GM18861 (cell line): ENCODE results near the gene STAB2.
"Not testable (repeated sequence)": the region's sequence is repeated elsewhere in the genome, so short reads cannot be mapped to it uniquely, and the experiment has no call there.

Experiments used
- ATAC-seq: cut with Tn5 transposase; IDR thresholded peaks from one replicate; pipeline ENCODE4 v1.9.1; 2021; ENCODE audit not compliant: unreplicated experiment

STAB2 gene

DNA sequence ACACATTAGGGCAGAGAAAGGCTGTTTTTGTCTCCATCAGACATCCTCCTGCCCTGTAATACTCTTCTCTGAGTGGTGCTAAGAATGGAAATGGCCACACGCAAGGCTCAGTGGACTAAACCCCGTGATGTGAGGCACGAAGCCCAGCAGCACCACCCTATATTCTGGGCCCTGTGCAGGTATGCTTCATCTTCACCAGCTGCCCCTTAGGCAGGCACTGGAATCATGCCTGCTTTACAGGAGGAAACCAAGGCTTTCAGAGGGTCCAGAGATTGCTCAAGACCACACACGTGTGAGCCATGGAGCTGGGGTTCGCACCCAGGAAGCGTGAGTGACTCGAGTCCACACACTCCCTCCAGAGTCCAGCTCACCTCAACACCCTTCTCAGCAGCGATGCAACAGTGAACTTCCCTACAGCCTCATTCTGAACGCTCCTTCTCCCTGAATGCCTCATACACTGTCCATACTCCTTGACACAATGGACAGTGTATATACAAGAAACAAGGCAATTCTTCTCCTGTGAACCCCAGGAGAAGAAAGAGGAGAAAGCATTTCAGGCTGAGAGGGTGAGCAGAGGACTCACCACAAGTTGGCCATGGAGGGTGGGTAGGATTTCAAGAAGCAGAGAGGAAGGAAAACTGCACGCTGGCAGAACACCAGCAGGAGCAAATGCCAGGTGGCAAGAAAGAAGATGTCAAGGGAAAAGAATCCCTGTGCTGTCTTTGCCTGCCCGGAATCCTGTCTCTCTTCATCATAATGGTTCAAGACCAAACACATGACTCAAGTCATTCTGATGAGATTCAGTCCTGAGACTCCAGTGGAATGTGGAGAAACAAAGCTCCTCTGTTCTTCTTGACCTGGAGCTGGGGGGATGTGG lies 214.9 kb downstream of the STAB2 start:
- ATAC-seq, result no peak

DNA sequence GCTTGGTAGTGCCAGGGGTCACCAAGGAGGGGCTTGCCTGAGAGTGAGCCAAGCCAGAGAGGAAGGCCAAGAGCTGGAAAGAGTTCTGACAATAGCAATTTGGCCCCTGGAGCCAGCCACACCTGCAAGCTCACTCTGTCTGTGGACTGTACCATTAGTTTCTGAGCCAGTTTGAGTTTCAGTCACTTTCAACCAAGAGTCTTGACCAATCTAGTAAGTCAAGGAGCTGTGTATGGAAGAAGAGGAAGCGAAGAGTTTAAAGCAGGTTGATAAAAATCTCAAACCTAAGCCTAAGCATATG lies 215.5 kb downstream of the STAB2 start:
- no peak for ATAC-seq

DNA sequence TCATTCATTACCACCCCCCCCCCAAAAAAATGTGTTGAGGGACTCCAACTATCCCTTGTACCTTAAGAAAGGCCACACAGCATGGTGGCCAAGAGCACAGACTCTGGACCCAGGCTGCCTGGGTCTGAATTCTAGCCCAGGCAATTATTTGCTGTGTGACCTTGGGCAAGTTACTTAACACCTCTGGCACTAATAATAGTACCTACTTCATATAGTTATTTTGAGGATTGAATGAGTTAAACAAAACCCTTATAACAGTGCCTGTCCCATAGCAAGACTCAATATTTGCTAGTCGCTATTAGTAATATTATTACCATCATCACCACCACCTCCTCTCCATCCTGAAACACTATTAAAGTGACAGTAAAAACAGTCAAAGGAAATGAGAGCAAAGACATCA lies 216.8 kb downstream of the STAB2 start:
- ATAC-seq, result no peak

DNA sequence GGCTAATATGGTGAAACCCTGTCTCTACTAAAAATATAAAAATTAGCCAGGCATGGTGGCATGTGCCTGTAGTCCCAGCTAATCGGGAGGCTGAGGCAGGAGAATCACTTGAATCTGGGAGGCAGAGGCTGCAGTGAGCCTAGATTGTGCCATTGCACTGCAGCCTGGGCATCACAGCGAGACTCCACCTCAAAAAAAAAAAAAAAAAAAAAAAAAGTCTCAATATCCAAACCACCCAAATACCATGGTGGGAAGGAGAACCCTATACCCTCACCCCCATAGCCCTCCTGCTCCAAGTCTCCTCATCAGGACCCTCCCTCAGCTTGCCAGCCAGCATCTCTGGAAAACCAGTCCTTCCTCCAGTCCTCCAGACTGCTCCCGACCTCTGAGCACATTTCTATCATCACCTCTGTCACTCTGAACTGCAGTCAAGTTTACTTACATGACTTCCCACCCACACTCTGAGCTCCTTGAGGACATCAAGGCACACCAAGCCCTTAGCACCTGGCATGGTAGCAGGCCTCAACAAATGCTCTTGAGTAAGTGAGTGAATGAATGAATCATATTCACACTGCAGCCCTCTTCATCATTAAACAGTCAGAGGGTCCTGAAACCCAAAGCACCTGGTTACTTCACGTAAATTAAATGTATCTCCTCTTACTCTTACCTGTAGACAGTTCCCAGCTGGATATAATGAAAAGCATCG lies 218.7 kb downstream of the STAB2 start:
- ATAC-seq, result no peak

DNA sequence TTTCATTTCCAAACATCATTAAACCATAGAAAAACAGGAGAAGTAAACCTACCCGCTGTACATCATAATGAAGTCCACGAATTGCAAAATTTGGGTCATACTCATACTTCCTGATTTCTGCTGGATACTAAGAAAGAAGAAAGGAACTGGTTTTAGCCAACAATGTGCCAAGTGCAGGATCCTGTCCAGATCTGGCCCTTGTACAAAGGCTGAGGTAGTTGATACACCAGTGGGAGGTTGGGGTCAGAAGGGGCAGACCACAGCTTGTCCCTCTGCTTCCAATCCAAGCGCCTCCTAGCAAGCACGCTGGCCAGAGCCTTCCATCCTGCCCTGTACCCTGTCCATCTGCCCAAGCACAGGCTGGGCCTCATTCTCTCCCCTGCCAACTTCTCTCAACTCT lies 219.7 kb downstream of the STAB2 start:
- ATAC-seq, result no peak

DNA sequence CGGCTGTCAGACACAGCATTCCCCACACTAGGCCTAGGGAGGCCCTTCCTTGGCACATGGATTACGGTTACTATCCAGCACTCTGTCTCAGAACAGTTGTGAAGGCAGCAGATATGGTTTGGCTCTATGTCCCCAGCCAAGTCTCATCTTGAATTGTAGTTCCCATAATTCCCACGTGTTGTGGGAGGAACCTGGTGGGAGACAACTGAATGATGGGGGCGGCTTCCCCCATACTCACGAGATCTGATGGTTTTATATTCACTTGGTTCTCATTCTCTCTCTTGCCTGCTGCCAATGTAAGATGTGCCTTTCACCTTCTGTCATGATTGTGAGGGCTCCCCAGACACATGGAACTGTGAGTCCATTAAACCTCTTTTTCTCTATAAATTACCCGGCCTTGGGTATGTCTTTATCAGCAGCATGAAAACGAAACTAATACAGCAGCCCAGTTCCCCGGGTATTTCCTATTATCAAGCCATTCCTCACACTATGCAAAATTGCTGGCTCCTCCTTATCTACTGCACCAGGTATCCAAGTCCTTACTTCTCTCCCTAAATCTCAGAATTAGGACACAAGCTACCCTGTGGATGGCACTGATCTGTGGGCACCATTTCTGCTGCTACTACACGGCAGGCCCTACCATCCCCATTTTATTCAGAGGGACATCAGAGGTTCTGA lies 220.6 kb downstream of the STAB2 start:
- no peak for ATAC-seq

DNA sequence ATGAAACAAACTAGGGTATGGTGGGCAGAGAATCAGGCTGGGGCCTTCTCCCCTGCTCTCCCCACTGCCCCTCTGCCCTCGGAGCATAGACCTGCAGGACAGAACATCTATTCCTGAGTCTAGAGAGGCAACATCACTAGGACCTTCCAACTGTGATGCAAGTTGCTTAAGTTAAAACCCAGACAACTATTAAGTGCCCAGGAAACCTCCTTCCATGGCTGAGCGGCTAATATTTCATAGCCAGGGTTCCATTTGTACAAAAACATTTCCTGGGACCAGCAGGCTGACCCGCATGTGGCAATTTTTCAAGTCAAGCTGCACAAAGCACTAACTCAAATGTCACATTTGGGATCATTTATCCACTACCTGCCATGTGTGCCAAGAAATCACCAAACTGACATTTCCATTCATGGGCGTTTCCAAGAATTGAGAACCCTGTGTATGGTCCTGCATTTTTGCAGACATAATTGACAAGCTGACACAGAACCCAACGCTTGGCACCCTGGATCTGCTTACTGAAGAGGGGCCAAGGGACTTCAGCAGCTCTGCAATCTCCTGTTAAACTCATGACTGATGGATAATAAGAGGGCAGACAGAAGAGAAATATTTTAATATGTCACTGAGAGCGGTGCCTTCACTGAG lies 221.3 kb downstream of the STAB2 start:
- ATAC-seq, result no peak

DNA sequence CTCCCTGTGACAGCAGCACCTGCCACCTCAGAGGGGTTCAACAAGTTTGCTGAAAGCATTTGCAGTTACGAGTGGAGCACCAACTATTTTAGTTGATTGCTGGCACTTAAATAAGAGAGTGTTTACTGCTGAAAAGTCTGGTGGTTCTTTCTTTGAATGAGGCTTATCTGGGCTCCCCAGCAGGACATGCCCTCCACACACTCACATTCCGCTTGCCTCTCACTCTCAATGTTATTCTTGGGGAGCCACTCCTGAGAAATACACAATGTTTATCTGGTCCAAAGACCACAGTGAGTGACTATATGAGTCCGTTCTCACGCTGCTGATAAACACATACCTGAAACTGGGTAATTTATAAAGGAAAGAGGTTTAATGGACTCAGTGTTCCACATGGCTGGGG lies 222.1 kb downstream of the STAB2 start:
- ATAC-seq, result no peak

DNA sequence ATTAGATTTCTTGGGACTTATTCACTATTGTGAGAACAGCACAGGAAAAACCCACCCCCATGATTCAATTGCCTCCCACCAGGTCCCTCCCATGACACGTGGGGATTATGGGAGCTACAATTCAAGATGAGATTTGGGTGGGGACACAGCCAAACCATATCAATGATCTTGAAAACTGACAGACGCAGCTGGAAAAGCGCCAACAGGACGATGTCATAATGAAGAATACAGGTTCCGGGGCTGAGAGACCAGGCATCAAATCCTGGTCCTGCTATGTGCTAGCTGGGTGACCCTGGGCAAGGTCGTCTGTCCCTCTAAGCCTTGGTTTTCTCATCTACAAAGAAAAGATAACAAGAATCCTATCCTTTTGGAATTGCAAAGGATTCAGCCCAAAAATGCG lies 222.6 kb downstream of the STAB2 start:
- ATAC-seq, result not testable (repeated sequence)

DNA sequence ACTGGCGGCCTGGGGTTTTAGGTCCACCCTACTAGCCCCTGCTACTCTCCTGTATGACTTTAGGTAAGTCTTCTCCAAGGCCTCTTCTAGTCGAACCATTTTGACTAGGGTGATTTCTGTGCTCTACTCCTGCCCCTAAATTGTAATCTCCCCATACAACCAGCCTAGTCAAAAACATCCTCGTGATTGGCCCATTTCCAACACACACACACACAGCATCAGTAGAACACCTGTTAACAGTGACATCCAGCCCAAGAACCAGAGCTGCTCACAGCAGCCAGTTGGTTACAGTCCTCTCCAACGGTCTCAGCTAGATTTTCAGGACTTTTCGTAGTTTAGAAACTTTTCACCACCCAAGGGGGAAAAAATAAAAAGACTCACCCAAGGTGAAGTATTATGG lies 223.0 kb downstream of the STAB2 start:
- no peak for ATAC-seq

DNA sequence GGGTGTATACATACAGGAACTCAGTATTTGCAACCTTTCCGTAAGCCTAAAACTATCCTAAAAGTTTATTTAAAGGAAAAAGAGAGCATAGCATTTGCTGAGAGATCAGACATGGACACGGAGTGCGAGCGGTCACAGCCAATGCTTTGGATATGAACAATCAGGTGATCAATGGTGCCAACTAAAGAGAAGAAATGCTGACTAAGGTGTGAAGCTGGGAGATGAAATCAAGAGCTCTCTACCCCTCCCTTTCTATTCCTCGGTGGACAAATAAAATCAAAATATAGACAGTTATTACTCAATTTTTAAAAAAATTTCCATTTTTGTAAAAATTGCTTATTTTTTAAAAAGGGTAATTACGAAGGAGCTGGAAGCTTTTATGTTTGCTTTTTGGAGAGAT lies 224.7 kb downstream of the STAB2 start:
- ATAC-seq, result no peak

DNA sequence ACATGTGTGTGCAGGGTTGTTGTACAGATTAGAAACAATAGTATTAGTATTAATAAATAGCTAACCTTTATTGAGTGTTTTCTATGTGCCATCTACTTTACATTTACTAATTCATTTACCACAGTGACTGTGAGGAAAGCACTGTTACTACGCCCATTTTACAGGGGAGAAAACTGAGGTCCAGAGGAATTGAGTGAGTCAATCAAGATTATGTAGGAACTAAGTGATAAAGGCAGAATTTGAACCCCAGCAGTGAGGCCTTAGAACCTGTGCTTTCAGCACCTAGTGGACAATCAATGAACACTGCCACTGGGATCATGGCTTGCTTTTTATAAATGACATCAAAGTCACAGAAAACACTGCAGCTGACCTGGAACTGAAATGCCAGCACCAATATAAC lies 225.7 kb downstream of the STAB2 start:
- no peak for ATAC-seq

DNA sequence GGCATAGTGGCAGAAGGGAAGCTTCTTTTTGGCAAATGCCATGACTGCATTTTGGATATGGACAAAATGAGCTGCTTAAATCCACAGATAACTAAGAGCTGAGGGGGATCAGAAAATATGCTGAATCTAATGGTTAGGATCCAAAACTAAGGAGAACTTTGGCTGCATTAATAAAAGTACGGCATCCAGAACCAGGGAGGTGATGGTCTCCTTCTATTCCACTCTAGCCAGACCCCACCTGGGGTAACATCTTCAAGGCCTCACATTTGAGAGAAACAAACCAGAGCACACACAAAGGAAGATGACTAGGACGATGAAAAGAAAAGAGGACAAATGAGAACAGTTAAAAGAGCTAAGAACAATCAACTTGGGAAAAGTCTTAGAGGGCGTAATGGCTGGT lies 226.4 kb downstream of the STAB2 start:
- ATAC-seq, result no peak

DNA sequence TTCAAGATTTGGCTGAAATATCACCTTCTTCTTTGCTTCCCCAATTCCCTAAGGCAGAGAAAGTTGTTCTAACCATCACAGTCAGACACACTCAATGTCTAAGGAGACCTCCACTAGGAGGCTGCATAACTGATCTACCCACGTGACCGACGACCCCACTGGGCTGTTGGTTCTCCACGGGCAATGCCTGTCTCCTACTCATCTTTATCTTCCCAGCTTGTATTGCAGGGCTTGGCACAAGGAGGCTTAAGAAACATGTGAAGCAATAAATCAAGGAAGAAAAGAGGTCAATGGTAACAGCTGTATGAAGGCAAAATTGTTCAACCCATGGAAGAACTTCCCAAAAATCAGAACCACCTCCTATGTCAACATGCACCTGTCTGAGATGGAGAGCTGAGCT lies 226.9 kb downstream of the STAB2 start:
- ATAC-seq, result no peak

DNA sequence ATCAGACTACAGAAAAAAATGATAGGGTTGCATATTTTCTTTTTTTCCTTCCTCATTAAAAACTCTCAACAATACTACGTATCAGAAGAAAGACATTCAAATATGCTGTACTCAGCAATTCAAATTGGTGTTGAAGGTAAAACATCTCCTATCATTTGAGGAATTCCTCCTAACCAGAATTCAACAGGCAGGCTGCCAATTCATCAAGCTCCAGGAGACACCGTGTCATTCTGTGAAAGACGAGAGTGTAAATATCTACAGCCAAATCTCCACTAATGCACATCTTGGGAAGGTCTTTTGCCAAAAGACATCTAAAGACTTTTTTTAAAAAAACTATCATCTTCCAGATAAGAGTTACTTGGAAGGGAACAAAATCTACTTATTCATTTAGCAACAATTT lies 227.4 kb downstream of the STAB2 start:
- no peak for ATAC-seq
